Stimulated activated CD4-positive, alpha-beta T cell treated with anti-CD3 and anti-CD28 coated beads, Interleukin-15, amount 100 ng/mL, for 24 hours (primary cell): ENCODE results near the gene SHISA3.

Experiments used
- DNase-seq: peaks from one replicate; pipeline ENCODE4 v3.0.0-alpha.2; 2020

Gene SHISA3

DNA sequence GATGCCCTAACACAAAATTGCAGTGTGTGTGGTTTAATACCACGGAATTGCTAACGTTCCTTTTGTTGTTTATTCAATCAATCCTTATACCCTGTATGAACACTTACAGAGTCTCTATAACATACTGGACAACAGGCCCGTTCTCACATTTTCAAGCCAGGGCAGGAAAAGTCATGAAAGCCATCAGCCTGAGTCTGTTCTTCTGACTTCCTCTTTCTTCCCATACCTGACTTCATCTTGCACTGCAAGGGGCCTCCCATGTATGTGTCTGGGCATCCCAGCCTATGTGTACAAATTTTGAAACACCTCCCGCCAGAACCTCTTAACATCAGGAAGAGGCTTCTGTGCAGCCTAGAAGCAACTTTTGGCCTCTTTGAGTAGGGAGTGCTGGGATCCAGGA is 4.9 kb upstream of the SHISA3 start:
- no peak for DNase-seq

DNA sequence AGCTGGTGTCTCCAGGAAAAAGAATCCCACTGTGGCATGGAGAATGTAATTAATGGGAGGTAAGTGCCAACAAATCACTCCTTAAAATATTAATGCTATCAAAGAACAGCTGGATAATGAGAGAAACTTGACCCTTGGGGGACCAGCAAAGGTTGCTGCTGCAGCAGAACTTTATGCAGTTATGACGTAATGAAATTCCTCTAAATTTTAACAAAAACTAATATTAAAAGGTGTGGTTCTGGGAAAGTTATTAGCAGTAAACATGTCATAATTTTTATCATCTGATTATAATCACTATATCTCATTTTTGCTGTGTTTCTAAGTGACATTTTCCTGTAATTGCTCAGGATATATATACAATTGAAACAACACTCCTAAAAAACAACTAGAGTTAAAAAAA is 1.7 kb upstream of the SHISA3 start:
- DNase-seq: no peak

DNA sequence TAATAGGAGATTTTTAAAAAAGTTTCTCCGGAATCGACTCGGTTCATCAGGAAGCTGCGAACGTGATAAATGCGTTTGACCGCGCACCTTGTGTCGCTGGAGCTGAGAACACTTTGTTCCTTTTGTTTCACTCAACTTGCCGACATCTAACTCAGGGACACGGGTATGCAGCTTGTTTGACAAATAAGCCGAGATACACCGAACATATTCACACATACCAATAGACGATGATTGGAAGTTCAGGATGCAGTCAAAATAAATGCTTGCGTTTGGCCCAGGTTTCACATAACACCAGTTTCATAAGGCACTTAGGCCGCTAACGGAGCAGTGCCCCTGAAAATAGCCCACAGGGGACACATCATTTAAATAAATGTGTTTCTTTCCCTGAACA is 932 bp upstream of the SHISA3 start:
- DNase-seq: no peak

DNA sequence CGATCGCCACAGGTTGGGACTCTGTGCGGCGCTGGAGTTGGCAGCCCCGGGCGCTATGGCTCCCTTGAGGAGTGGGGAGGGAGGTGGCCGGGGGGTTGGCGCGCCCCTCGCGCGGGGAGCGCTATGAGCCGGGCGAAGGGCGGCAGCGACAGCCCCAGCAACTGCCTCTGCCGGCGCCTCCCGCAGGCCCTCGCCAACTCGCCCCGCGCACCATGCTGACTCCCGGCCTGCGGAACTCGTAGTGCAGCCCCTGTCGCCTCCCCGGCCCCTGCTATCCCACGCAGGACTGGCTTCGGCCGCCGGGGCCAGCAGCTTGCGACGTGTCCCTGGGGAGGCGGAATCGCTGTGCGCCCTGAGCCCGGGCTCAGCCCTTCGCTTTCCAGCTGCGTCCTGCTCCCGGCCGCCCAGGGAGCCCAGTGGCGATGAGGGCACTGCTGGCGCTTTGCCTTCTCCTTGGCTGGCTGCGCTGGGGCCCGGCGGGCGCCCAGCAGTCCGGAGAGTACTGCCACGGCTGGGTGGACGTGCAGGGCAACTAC is 415 bp downstream of the SHISA3 start:
- peak; percentile 28 for DNase-seq

DNA sequence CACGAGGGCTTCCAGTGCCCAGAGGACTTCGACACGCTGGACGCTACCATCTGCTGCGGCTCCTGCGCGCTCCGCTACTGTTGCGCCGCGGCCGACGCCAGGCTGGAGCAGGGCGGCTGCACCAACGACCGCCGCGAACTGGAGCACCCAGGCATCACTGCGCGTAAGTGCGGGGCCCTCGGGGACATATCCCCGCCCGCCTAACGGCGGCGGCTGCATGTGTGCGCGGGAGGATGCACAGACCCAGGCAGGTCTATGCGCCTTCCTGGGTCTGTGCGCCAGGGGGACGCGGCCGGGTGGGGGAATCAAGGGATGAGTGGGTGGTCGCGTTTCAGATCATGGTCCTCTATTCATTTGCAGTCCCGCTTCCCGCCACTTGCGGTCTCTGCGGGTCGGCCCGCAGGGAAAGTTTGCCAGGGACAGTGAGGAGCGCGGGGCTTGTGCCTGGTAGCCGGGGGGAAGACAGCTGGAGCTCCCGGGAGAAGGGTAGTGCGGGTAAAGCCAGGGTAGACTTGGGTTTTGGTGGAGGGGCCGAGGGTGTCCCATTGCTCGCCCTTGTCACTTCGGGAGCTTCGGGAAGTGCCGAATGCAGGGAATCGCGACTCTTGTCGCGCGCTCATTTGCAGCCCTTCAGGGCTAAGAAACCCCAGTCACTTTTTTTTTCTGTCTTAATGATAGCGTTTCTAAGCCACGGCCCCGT is 1.0 kb downstream of the SHISA3 start:
- peak; percentile 51 for DNase-seq

DNA sequence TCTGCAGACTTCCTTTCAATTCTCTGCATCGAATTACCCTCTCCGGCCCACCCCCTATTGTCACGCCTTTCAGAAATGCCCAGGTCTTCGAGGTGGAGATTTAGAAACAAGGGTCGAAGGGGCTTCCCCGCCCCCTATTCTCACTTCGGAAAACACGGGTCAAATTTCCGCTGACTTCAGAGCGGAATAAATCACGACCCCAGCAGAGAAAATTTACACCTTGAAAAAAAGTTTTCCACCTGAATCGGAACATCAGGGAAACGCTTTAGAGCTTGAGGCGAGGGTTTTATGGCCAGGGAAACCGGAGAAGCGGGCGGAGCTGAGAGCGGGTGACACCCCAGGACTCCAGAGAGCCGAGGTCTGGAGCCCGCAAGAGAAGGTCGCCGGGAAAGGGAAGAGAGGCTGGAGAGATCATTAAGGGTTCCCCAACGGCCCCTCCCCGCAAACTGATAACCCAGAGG is 1.6 kb downstream of the SHISA3 start:
- DNase-seq: no peak

DNA sequence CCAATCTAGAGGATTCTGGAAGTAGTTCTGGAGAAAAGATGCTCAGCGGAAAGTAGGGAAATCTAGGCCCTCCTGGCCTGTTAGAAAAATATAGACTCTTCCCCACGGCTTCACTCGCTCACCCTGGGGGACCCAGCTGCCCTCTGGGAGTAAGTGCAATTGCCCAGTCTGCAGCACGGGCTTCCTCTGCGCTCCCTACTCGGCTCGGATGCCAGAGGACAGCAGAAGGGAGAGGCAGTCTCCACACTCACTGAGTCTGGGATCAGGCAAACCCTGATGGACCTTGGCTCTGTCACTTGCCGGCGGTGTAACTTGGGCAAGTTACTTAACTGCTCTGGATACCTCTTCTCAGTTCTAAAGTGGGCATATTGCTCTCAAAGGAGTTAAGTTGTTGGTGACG is 2.1 kb downstream of the SHISA3 start:
- peak; percentile 5 for DNase-seq

DNA sequence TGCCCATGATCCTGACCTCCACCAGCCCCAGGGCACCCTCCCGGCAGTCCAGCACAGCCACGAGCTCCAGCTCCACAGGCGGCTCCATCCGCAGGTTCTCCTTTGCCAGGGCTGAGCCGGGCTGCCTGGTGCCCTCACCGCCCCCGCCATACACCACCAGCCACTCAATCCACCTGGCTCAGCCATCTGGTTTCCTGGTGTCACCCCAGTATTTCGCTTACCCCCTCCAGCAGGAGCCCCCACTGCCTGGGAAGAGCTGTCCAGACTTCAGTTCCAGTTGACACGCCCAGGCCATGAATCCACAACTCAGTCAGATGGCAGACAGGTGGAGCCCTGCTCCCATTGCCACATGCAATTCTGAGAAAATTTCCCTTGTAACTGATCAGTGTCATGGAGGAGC is 3.9 kb downstream of the SHISA3 start:
- no peak for DNase-seq

DNA sequence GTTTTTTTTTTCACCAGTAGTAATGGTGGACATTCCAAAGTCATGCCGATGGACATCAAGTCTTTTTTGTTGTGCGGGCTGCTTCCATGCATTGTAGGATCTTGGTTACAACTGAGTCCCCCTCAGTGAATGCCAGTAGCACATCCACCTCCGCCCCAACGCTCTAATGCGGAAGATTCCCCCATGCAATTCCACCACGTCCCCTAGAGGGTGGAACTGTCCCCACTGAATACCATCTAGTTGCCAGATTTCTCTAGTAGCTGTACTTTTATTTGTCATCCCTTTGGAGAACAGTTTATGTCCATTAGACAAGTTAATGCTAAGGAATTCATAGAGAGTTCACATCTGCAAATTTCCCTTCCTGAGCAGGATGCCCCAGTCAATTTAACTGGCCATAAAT is 6.7 kb downstream of the SHISA3 start:
- no peak for DNase-seq

DNA sequence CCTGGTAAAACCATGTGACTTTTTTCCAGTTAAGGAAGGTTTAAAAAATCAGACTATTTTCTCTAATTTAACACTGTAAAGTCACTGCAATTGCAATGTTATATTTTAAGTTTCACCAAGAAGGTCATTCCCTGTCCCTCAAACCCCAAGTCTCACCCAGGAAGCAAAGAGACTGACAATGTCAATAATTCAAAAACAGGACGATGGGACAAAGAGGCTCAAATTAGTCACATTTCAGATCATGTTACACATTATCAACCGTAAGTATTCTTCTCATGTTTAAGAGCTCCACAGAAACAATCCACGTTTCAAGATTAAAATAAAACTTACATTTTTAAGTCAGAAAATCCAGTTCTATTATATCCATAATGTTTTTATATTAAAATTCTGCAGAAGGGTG is 13.2 kb downstream of the SHISA3 start:
- no peak for DNase-seq

DNA sequence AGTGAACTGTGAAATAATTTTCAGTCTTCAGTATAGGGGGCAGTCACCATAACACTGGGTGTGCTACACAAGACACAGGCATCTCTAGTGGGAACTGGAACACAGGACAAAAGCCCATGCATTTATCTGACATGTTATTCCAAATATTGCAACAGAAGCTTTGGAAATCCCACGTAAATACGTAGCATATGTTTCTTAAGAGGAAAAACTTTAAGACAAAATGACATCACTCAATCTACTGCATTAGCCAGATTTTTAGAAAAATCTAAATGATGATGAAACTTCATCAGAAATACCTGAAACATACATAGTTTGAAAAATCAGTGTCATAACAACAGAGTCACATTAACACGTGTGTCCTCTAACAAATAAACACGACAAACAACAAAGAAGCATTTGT is 14.5 kb downstream of the SHISA3 start:
- no peak for DNase-seq

DNA sequence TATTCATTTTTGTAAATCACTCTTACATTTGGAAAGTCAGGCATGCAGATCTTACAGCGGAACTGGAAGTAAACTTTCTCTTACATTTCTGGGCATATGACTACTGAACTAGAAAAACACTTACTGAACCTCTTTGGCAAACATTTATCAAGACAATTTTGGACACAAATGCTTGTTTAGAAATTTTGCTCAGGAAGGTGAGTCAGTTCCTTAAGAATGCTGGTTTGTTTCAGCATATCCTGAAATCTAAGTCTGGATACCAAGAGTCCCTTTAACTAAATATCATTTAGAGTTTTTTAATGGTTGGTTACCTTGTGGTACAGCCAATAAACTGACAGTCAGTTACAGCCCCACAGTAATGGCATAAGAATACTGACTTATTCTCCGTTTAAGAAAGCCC is 15.0 kb downstream of the SHISA3 start:
- no peak for DNase-seq

DNA sequence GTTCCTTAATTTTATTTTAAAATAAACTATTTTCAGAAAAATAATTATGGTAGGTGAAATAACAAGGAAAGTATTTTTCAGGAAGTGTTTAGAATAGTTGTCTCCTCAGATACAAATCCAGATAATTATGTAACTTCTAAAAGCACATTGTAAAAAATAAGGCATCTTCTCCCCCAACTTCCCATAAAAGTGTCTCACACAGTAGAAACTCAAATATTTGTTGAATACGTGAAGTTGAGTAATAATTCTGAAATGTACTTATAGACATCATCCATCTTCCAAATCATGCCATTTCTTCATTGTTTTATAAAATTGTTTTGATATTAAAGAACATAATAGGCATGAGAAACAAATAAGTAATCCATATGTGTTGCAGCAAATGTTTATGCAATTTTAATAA is 18.0 kb downstream of the SHISA3 start:
- no peak for DNase-seq

DNA sequence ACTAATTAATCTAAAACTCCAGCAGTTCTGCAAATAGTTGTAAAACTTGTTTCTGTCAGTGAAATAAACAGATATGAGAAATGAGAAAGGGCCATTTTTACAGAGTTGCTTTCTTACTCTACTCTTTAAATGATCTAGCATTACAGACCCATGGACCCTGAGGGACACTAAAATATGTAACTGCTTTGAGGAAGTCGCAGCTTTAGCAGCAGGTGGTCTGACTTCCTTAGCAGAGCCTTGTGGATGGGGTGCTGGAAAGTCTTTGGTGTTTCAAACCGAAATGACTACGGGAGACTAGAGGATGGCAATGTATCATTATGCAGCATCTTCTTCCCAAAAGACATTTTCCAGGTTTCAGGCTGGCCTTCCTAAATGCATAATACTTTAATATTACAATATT is 18.7 kb downstream of the SHISA3 start:
- no peak for DNase-seq

DNA sequence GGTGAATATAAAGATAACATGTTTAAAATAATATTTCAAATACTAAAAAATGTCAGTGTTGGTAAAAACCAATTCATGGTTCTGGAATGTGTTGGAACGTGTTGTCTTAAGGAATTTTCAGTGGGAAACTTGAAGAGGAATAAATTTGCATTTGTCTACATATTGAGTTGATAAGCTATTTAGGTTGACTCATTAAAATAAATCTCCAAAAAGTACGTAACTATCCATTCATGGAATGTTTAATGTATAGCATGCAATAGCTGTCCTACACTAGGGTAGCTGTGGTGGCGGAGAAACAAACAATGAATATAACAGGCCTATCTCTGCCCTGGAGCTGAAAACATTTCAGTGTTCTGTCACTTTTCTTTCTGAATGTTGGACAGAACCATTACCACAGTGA is 20.3 kb downstream of the SHISA3 start:
- no peak for DNase-seq

DNA sequence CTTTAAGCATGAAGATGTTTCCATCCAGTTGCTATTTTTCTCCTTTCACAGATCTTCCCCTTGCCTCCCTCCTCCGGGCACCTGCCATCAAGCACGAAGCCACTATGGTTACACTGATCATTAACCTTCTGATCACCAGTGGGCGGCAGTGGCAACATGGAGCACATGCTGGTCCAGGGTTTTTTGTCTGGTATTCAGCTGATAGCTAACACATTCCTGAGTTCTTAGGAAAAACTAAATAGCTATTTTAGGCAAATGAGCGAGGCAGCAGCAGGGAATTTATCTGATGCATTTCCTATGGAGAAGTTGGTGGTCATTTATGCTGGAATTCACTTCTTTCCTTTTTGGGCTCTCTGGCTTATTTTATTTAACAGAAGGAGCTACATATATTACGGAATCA is 22.9 kb downstream of the SHISA3 start:
- no peak for DNase-seq

DNA sequence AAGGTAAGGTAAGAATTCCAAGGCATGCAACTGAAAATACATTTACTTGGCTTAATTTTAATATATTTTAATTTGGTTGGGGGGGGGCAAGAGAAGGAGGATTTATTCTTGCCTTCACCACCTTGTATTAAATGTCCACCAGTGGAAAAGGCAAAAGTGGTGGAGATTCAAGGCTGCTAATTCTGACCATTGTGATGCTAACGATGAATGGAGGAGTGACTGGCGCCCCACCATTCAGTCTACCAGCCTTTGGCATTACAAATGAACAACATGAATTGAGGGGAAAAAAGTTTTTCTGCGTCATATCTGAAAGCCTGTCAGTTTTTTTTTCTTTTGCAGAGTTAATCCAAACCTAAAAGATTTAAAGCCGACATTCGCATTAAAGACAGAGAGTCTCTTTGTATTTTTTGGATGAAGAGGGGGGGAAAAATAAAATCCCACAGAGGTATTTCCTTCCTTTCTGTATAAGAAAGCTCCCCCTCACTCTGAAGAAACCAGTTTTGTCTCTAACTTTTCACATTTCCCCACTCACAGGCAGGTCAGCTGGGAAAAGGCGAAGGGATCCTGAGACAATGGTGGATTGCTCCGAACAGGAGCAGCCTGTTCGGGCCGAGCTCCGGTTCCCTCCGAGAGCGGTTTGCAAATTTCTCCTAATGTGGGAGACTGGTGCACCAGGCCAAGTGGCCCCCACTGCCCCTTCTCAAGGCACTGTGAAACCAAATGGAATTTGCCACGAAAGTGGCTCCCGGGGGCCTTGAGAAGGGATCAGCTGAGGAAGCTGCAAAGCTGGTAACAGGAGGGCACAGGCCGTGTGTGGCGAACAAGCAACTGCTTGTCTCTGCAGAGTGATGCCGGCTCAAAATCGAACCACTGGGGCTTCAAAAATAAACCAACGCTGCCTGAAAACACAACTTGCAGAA is 28.1 kb downstream of the SHISA3 start:
- DNase-seq: no peak

DNA sequence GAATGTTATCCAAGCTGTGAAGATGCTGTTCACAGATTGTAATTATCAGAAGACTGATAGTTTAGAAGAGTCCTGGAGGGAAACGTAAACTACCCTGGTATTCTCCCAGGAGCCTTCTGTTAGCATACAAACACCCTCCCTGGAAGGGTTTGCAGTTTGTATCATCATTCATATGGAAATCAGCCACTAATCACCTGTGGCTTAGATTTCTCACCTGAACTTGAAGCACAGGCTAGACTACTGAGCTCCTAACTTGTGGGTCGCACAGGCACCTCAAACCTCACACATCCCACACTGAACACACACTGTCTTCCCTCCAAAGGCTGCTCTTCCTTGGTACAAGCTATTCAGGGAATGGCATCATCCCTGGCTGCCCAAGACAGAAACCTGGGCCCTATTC is 30.7 kb downstream of the SHISA3 start:
- no peak for DNase-seq

DNA sequence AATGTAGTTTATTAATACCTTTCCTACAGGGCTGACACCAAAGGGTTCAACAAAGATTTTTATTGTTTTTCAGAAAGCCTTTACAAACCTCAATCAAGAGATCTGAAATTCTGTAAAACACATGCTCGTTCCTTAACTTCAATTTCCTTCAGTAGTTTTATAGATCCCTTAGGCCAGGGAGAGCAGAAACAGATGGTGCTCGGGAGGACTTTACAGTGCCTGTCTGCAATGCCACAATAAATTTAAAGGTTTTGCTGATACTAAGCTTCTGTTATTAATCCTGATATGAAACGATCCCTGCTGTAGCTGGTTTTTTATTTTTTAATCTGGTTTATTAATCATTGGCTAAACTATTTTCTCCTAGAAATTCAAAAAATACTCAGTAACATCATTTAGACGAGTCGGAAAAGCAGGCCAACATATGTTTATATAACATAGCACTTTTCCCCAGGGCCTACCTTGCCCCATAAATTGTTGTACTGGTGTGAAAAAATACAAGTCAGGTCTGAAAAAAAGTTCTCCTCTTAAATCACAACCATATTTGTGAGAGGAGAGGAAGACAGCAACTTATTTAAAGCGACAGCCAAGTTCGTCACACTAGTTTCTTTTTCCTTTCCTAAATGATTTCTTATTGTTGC is 39.8 kb downstream of the SHISA3 start:
- DNase-seq: no peak

DNA sequence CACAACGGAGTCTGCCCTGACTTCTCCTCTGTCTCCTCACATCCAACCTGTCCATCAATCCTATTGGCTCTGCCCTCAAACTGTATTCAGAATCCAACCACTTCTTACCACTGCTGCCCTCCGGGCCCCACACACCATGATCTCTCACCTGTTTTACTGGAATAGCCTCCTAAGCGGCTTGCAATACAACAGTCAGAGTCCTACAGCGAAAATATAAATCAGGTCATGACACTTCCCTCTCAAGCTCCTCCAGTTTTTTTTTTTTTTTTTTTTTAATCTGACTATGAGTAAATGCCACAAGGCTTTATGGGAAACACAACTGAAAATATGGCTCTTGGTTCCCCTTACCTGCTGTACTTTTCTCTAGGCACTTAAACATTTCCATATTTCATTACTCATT is 42.8 kb downstream of the SHISA3 start:
- DNase-seq: no peak

DNA sequence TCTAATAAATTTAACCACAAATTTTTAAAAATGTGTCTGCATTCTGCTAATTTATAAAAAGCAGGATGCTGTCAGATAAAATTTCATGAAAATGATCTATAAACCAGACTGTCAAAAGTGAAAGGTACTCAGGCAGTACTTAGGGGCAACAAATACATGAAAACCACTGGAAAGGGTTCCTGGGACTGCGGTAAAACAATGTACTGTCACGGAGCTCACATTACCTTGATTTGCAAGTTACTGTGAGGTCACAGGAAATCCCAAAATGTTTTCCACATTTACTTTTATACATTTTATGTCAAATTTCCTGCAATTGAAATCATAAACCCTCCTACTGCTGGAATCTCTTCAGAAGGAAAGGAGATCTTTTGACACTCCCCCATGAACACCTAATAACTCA is 45.3 kb downstream of the SHISA3 start:
- no peak for DNase-seq

DNA sequence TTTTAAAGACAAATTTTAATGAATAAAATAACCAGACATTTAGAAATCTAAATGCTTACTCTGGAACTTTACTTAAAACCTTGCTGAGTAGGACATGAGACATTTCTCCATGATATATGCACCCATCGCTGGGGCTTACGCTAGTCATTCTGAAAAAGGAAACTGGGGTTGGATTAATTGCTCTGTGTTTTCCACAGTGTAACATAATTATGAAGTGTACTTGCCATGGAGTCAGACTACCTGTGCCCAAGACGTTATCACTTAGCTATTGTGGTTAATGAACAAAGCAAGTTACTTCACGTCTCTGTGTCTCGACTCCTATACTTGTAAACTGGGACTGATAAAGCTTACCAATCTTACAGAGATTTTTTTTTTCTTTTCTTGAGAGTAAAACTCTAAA is 47.8 kb downstream of the SHISA3 start:
- no peak for DNase-seq

DNA sequence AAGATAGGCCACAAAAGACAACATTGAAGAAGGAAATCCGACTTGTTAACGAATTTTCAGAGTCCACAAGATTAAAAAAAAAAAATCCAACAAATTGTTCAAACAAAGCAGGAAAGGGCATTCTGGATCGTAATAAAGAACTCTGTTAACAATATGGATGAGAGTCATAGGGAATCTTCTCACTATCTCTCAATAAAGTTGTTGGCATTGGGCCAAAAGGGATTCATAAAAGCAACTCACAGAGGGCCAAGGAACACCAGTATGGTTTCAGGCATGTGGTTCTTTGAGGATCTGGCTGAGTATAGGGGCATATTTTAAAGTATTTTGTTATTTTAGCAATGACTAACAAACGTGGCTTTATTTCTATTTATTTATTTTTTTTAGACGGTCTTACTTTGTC is 49.5 kb downstream of the SHISA3 start:
- no peak for DNase-seq
